OCI-LY3 (cell line): ENCODE results near the gene MORN5.

Experiments used
- H2AFZ ChIP-seq: fragments of 200-600, 300-600 bp; shearing (Covaris generic); 2 replicates; pipeline ENCODE4 v1.6.0; 2014; ENCODE audit warnings: antibody characterized with exemption, low read depth, low read length
- H3K27ac ChIP-seq: fragments of 200-600, 300-600 bp; sonication (generic); 2 replicates; pipeline ENCODE4 v1.5.1; 2014; ENCODE audit warnings: mild to moderate bottlenecking, low read length, moderate library complexity, mixed read lengths
- H3K27me3 ChIP-seq: fragments of 200-600, 300-600 bp; sonication (generic); 2 replicates; pipeline ENCODE4 v1.6.1; 2014; ENCODE audit warnings: low read depth, low read length, mixed read lengths
- H3K36me3 ChIP-seq: fragments of 200-600, 300-600 bp; sonication (generic); replicated peaks from 2 replicates; pipeline ENCODE3; 2014; ENCODE audit warnings: low read depth, low read length, mixed read lengths
- H3K4me1 ChIP-seq: fragments of 300-600, 200-600 bp; sonication (generic); 2 replicates; pipeline ENCODE4 v1.6.1; 2014; ENCODE audit warnings: low read length, mixed read lengths
- H3K4me2 ChIP-seq: fragments of 200-600, 300-600 bp; sonication (generic); 2 replicates; pipeline ENCODE4 v1.6.1; 2014; ENCODE audit warnings: low read length, mixed read lengths
- H3K4me3 ChIP-seq: fragments of 300-600, 200-600 bp; sonication (generic); 2 replicates; pipeline ENCODE4 v1.5.1; 2014; ENCODE audit warnings: antibody characterized with exemption, mild to moderate bottlenecking, low read length, moderate library complexity
- H3K79me2 ChIP-seq: fragments of 300-600, 200-600 bp; shearing (Covaris generic); 2 replicates; pipeline ENCODE4 v1.6.1; 2014; ENCODE audit warnings: mild to moderate bottlenecking, low read length, mixed read lengths
- H3K9ac ChIP-seq: fragments of 300-600, 200-600 bp; shearing (Covaris generic); 2 replicates; pipeline ENCODE4 v1.6.0; 2014; ENCODE audit warnings: mild to moderate bottlenecking, low read length, moderate library complexity
- H3K9me3 ChIP-seq: fragments of 200-600, 300-600 bp; shearing (Covaris generic); 2 replicates; pipeline ENCODE4 v1.6.1; 2014; ENCODE audit warnings: low read length, mixed read lengths; ENCODE audit not compliant: insufficient read depth
- H4K20me1 ChIP-seq: fragments of 200-600, 300-600 bp; sonication (generic); 2 replicates; pipeline ENCODE4 v1.6.1; 2016; ENCODE audit warnings: low read length, mixed read lengths; ENCODE audit not compliant: insufficient read depth
- CTCF ChIP-seq: fragments of 200-600, 300-600 bp; sonication (generic); IDR thresholded peaks from 2 replicates; pipeline ENCODE4 v1.5.1; 2014; ENCODE audit warnings: antibody characterized with exemption, low read length, low read depth
- EZH2phosphoT487 ChIP-seq: fragments of 200-600 bp; shearing (Covaris generic); IDR thresholded peaks from 2 replicates; pipeline ENCODE4 v1.6.1; 2018; ENCODE audit warnings: antibody characterized with exemption, mixed run types, low read depth

Gene MORN5

GRCh38 chr9:122179054-122179689, 19.5 kb downstream of the MORN5 start:
- Histone ChIP-seq H3K27me3 (peaks cover 43% of the 10 kb centered on the region), H3K9me3 (no peaks in the 10 kb centered on the region), H4K20me1 (no peaks in the 10 kb centered on the region), H3K36me3 (no peaks in the 10 kb centered on the region), H2AFZ (no peak overlapping the region), H3K4me2 (no peak overlapping the region), H3K9ac (no peak overlapping the region), H3K79me2 (no peaks in the 10 kb centered on the region), H3K4me3 (no peak overlapping the region), H3K4me1 (no peaks in the 10 kb centered on the region), H3K27ac (no peak overlapping the region)
- TF ChIP-seq CTCF (no peak), EZH2phosphoT487 (no peak)

DNA sequence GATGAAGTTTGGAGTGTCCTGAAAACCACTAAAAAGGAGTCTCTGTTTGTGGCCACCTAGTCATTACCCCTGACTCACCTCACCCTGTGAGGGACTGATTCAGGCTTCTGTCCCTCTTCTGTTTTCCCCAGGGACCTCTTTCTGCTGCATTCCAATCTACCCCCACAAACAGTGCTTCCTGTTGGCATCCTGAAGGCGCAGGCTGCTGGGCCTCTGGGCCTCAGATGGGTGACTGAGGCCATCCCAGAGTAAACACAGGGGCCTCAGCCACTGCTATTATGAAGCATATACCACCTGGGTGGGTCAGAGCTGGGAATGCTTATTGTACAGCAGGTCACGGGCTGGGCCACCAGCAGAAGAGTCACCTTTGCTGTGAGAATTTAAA, 20.0 kb downstream of the MORN5 start:
- no peaks in the 10 kb centered on the region for H3K9me3 ChIP-seq
- H3K9ac ChIP-seq, result no peak overlapping the region
- H3K79me2 ChIP-seq, result no peaks in the 10 kb centered on the region
- no peak overlapping the region for H3K4me3 ChIP-seq
- TF ChIP-seq CTCF, result no peak
- no peak for TF ChIP-seq EZH2phosphoT487
- no peak overlapping the region for H2AFZ ChIP-seq
- no peaks in the 10 kb centered on the region for H3K36me3 ChIP-seq
- no peaks in the 10 kb centered on the region for H3K4me1 ChIP-seq
- no peak overlapping the region for H3K4me2 ChIP-seq
- peaks cover 40% of the 10 kb centered on the region for H3K27me3 ChIP-seq
- H4K20me1 ChIP-seq, result no peaks in the 10 kb centered on the region
- H3K27ac ChIP-seq, result no peak overlapping the region

DNA sequence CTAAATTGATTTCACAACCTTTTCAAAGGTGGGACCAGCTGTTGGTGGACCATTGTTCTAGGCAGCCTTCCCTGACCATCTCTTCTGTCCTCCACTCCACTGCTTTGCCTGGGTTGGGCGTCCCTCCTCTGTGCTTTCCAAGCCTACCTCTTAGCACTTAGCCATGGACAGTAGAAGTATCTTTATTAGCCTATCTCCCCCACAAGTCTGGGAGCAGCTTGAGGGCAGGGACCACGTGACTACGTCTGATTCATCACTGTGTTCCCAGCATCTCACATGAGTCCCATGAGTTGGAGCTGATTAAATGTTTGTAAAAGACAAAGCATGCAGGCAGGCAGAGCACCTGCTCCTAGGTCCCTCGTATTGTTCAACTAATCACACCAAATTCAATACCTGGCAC, 20.9 kb downstream of the MORN5 start:
- Histone ChIP-seq H3K4me3 (no peak overlapping the region), H3K4me2 (no peak overlapping the region), H3K9ac (no peak overlapping the region), H3K79me2 (no peaks in the 10 kb centered on the region), H3K27ac (no peak overlapping the region), H3K9me3 (no peaks in the 10 kb centered on the region), H3K27me3 (peaks cover 39% of the 10 kb centered on the region), H4K20me1 (no peaks in the 10 kb centered on the region), H3K4me1 (no peaks in the 10 kb centered on the region), H2AFZ (no peak overlapping the region), H3K36me3 (no peaks in the 10 kb centered on the region)
- TF ChIP-seq CTCF, result no peak
- TF ChIP-seq EZH2phosphoT487, result no peak

DNA sequence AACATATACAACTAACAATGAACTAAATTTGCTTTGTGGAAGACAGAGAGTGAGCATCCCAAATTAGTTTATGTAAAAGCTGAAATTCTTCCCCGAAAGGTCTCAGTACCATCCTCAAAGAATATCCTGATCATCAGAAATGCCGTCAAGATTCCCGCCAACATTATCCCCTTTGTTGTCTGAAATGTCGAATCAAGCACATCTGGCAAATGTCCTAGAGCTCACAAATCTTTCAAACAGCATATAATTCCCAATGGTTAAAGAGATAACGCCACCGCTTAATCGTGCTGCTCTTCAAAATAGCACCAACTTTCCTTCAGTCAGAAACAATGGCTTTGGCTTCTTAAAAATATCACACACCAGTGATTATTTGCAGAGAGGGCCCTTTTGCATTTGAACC, 23.8 kb downstream of the MORN5 start:
- no peak overlapping the region for H3K9ac ChIP-seq
- H3K4me2 ChIP-seq, result no peak overlapping the region
- H3K4me3 ChIP-seq, result no peak overlapping the region
- no peaks in the 10 kb centered on the region for H3K36me3 ChIP-seq
- H3K27ac ChIP-seq, result no peak overlapping the region
- no peak overlapping the region for H2AFZ ChIP-seq
- no peaks in the 10 kb centered on the region for H3K9me3 ChIP-seq
- TF ChIP-seq EZH2phosphoT487 (no peak), CTCF (no peak)
- H3K79me2 ChIP-seq, result no peaks in the 10 kb centered on the region
- peaks cover 34% of the 10 kb centered on the region for H3K27me3 ChIP-seq
- H3K4me1 ChIP-seq, result no peaks in the 10 kb centered on the region
- no peaks in the 10 kb centered on the region for H4K20me1 ChIP-seq
